IMR-90 (cell line): ENCODE measurements around the gene C1orf167. TPM values are rescaled to one million over a fixed set of nuclear protein-coding genes. Genes with fewer than 3 reads are reported as not detected.

Experiments
- CHD1 ChIP-seq: IDR thresholded peaks from 2 replicates; pipeline ENCODE4 v1.6.1; 2012; ENCODE audit warnings: low read depth, low read length, improper control_type of control experiment
- MXI1 ChIP-seq: IDR thresholded peaks from 2 replicates; pipeline ENCODE4 v1.6.1; 2012; ENCODE audit warnings: low read depth, mild to moderate bottlenecking, low read length, moderate library complexity, borderline replicate concordance
- NFE2L2 ChIP-seq: fragments of 150-350 bp; IDR thresholded peaks from 2 replicates; pipeline ENCODE4 v1.6.1; 2016; ENCODE audit warnings: low read depth, mild to moderate bottlenecking, low read length
- polyA plus RNA-seq, 3 experiments: library from polyadenylated mRNA; depleted of rRNA; stranded (reverse); fragments of >200 nt; gene quantifications; 2 replicates each; pipeline ENCODE4 v1.2.3, GENCODE V29; 2012; ENCODE audit warnings: low replicate concordance in 1 of 3
- total RNA-seq: library from RNA; depleted of rRNA; stranded (reverse); fragments of >200 nt; gene quantifications from 2 replicates; pipeline ENCODE4 v1.2.3, GENCODE V29; 2012

Gene C1orf167
- total and polyA plus RNA-seq, 2 of the 4 experiments (the other 2 are of a cell fraction): under 0.01 to 0.15 TPM

DNA sequence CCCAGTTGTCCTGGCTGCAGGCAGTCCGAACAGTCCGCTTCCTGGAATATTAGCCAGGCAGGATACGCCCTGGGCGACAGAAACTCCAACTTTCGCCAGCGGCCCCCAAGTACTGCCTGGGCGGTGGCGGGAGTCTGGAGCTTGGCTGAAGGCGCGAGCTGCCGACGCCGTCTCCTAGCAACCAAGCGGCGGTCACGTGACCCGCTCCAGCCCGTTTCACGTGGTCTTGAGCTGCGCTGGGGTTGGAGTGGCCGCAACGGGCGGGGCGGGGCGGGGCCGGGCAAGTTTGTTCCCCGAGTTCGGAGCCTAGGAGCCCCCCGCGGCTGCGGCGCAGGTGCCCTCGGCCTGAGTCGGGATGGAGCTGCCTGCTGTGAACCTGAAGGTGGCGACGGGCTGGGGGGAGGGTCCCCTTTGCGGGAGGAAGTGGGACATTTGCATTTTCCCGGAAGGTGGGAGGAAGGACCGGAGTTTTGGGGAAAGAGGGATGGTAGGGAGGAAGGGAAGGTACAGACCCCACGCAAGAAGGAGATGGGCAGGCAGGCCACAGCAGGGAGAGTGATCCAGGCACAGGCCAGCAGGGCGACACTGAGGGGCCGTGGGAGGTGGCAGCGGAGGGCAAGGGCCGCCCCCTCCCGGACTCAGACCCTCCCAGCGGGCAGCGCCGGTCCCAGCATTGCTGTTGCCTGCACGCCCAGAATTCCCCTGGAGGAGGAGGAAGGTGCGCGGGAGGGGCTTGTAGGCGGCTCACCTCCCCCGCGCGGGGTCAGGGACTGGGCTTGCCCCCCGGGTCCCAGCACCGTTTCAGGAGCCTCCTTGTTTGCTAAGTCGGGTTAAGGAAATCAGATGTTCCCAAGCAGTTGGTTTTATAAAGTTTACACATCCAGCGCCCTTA, 25.9 kb upstream of the C1orf167 start, which contains the start of gene AGTRAP (continued):
- no peak for TF ChIP-seq NFE2L2
- TF ChIP-seq MXI1: peak; percentile 87
- TF ChIP-seq CHD1: no peak
